Stimulated activated CD8-positive, alpha-beta memory T cell treated with anti-CD3 and anti-CD28 coated beads, Interleukin-15, amount 100 ng/mL, for 24 hours (primary cell): ENCODE results near the gene GALR2.

Source experiments
- DNase-seq: peaks from one replicate; pipeline ENCODE4 v3.0.0-alpha.2; 2020; ENCODE audit warnings: low read depth

GALR2 gene

DNA sequence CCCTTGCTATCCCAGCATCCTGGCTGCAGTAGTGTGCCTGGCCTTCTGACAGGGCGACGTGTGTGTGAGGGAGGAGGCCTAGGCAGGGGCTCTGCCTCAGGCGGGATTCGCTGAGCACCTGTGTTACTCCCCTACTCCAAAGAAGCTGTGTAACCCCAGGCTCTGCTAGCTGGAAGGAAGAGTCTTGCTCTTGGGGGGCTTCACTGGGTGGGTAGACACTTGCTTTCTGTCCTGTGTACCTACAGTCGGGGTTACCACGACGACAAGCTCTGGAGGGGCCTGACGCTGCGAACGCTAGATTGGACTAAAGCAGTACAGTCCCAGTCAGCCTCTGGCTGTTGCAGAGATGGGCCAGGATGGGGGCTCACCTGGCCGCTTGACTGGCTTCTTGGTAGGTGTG is 19.5 kb downstream of the GALR2 start:
- no peak for DNase-seq

GRCh38 chr17:76095943-76096342 is 21.4 kb downstream of the GALR2 start:
- DNase-seq = no peak

DNA sequence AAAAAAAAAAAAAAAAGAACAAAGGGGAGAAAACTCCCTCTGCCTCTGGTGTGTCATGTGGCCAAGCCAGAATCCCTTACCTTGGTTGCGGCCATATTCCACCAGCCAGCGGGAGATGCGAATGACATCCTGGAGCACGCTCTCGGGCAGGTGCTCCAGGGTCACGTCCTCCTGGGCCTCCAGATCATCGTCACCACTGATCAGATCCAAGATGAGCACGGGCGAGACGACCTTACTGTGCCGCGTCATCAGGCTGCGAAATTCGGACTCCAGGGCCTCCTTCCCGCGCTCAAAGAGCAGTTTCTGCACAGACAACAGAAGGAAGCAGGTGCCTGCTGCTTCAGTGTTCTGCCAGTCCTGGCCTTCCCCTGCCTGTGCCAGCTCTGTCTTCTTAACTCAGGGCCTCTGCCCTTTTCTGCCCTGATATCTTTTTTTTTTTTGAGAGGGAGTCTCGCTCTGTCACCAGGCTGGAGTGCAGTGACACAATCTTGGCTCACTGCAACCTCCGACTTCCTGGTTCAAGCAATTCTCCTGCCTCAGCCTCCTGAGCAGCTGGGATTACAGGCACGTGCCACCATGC is 23.2 kb downstream of the GALR2 start:
- no peak for DNase-seq

- no peak for DNase-seq
Observed at GRCh38 chr17:76102944-76103273, 28.3 kb downstream of the GALR2 start.

DNA sequence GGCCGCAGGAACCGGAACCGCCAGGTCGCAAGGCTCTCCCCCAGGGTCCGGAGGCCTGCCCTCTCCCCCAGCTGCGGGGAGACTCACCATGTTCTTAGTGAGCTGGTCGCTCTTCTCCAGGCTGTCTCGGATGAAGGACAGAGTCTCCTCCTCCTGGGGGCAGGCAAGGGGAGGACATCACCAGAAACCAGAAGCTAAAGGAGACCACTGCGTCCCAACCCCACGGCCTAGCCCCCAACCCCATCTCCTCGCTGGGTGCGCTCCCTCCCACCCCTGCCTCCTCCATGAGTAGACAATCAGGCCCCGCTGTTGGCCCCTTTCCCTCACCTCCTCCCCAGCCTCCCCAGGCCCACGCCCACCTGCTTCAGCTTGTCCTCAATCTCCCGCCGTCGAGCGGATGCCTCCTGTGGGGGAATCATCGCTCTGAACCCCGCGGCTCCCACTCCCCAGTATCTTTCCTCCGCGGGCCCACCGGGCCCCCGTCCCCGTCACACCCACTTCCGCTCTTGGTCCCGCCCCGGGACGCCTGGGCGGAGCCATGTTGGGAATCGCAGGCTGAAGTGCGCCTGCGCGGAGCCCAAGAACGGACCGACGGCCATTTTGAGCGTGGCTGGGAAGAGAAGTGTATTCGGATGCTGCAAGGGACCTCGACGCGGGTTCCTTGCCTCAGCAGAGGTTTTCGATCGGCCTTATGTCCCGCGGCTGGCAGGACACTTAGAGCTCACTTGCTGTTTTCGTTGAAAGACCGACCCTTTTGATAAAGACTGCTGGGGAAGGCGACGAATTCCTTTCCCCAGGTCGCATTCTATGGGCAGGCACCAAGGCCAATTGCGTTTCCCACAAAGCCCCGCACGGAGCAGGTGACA is 28.9 kb downstream of the GALR2 start, which contains the start of gene EXOC7:
TSS of gene EXOC7 (minus strand) at position 514 of the 866 bp plus-strand sequence. CDS start at position 419, 95 bp downstream.
- DNase-seq = peak; percentile 90

DNA sequence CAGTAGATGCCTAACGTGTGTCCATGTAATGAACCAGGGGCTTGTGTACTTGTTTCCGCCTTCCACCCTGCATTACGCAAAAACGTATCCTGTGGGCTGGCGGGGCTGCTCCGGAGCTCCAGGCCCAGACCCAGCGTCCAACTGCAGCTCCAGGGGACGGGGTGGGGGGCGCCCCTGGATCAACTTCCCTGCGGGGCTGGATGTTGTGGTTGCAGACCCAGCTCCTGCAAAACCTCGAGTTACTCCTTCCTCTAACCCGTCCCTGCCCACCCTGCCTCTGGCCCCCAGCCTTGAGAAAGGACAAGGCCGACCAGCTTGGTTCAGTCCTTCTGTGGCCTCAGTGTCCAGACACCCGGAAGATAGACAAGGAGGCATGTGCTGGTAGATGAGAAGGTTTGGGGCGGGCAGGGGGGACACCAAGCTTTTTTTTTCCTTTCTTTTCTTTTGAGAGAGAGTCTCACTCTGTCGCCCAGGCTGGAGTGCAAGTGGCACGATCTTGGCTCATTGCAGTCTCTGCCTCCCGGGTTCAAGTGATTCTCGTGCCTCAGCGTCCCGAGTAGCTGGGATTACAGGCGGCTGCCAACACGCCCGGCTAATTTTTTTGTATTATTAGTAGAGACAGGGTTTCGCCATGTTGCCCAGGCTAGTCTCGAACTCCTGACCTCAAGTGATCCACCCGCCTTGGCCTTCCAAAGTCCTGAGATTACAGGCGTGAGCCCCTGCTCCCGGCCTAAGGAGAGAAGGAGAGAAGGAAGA is 29.7 kb downstream of the GALR2 start:
- no peak for DNase-seq

- DNase-seq = no peak
Observed at GRCh38 chr17:76104896-76105231, 30.3 kb downstream of the GALR2 start.

- no peak for DNase-seq
Observed at GRCh38 chr17:76106703-76107102, 32.1 kb downstream of the GALR2 start.

DNA sequence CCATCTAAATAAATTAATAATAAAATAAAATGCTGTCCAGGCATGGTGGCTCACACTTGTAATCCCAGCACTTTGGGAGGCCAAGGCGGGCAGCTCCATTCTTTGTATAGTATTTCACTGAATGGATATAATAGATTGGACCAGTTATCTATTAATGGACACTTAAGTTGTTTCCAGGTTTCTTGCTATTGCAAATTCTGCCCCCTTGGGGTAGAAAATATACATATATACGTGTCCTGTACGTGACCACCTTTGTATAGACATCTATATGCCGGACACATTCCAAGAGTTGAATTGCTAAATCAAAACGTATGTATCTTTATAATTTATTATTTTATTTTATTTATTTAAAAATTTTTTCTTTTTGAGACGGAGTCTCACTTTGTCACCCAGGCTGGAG is 32.9 kb downstream of the GALR2 start:
- no peak for DNase-seq

DNA sequence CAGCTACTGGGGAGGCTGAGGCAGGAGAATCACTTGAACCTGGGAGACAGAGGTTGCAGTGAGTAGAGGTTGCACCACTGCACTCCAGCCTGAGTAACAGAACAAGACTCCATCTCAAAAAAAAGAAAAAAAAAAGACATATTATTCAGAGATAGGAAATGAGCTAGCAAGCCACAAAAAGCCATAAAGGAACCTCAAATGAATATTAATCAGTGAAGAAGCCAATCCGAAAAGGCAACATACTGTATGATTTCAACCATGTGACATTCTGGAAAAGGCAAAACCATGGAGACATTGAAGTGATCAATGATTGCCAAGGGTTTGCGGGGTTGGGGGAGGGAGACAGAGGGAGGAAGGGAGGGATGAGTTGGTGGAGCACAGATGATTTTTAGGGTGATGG is 37.4 kb downstream of the GALR2 start:
- DNase-seq = no peak

DNA sequence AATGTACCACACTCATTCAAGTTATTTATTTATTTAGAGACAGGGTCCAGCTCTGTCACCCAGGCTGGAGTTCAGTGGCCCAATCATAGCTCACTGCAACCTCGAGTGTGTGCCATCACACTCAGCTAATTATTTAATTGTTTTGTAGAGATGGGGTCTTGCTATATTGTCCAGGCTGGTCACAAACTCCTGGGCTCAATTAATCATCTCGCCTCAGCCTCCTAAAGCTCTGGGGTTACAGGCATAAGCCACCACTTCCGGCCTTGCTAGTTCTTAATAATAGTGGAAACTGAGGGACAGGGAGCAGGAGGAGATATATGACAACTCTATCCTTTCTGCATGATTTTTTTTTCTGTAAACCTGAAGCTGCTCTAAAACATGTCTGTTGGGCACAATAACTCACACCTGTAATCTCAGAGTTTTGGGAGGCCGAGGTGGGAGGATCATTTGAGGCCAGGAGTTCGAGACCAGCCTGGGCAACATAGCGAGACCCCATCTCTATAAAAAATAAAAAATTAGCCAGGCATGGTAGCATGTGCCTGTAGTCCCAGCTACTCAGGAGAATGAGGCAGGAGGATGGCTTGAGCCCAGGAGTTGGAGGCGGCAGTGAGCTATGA is 40.7 kb downstream of the GALR2 start:
- no peak for DNase-seq

DNA sequence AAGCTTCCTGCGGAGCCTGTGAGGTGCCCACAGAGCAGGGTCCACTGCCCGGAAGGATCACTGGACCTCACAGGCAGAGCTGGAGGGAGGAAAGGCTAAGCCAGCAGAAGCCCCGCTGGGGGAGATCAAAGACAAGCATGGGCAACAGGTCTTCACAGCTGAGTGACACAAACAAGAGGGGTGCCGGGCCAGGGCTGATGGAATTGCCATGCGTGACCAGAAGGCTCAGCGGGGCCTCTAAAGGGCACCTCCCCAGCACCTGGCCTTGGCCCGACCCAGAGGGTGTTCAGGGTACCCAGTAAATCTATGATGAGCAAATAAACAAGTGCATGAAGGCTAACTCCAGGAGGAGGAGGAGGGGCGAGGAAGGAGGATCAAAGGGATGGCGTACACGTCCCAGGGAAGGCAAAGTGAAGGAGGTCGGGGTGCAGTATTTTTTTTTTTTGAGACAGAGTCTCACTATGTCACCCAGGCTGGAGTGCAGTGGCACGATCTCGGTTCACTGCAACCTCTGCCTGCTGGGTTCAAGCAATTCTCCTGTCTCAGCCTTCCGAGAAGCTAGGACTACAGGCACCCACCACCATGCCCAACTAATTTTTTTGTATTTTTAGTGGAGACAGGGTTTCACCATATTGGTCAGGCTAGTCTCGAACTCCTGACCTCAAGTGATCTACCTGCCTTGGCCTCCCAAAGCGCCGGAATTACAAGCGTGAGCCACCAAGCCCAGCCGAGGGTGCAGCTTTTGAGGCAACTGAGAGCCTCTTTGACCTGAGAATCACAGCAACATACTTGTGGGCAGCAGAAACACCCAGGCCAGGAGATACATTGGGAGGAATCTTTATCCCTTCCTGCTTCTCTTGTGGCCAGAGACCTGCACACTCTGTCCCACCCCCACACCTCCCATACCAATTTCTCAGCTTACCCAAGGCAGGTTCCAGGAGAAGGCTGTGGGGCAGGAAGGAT is 45.1 kb downstream of the GALR2 start:
- DNase-seq = no peak

DNA sequence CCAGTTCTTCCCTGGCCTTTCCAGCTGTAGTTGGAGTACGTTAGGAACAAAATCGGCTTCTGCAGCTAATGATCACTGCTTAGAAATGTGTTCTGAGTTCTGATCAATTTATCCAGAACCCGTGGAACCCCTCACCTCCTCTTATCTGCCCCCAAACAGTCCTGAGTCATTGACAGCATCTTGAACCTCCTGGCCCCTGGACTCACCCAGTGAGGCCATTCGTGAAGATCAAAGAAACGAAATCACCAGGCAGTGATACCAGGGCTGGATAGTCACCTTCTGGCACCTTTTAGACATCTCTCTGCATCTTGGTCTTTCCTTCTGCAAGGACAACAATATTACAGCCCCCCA is 46.1 kb downstream of the GALR2 start:
- DNase-seq = no peak

- no peak for DNase-seq
Observed at GRCh38 chr17:76121932-76122430, 47.4 kb downstream of the GALR2 start.

- DNase-seq = no peak
Observed at GRCh38 chr17:76122431-76123190, 48.0 kb downstream of the GALR2 start.

- DNase-seq = no peak
Observed at GRCh38 chr17:76123191-76123499, 48.6 kb downstream of the GALR2 start.

GRCh38 chr17:76123749-76124581 is 49.4 kb downstream of the GALR2 start:
- DNase-seq = no peak

DNA sequence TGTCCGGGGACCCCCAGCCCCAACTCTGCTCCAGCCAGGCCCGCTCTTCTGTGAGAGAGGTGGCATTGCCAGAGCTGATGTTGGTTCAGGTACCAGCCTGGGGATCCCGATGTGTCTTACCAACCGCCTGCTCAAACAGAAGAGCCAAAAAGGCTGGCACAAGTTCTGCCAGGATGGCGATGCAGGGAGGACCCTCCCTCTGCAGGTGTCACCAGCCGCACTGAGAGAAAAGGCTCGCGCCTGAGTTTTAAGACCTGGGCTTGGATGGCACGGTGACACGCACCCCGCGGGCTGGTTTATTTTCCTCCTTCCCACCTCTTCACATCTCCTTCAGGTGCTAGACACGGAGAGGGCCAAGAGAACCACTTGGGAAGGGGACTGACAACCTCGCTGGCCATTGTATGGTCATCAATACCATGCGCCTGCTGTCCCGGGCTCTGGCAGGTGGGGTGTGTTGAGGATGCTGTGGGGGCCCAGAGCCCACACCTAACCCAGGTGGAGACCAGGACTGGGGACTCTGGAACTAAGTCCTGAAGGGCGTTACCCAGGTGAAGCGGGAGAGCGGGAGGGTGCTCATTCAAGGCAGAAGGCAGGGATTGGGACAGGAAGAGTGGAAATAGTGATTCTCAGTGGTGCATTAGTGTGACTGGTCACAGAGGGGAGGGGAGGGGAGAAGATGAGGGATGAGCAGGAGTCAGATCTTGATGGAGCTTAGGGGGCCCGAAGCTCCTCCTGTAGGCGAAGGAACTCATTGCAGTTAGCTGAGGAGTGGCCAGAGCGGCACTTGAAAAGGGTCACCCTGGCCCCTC is 50.2 kb downstream of the GALR2 start:
- DNase-seq = no peak

- DNase-seq = no peak
Observed at GRCh38 chr17:76125391-76125675, 50.8 kb downstream of the GALR2 start.
